Suprapubic skin (tissue), 4 donors: ENCODE measurements around the gene RPTOR.

Experiments
- EP300 ChIP-seq: sonication (generic); formaldehyde crosslinking; IDR thresholded peaks from one replicate; pipeline ENCODE4 v1.6.1; 2017; ENCODE audit warnings: antibody characterized with exemption
- POLR2A ChIP-seq, 2 donors: fragments of 450-650 bp; IDR thresholded peaks; one replicate each; pipeline ENCODE4 v1.6.1; 2017; ENCODE audit warnings: antibody characterized with exemption in 2 of 2, mild to moderate bottlenecking in 2 of 2, moderate library complexity in 2 of 2
- POLR2AphosphoS5 ChIP-seq, 3 donors: sonication (generic); formaldehyde crosslinking; IDR thresholded peaks; one replicate each; pipeline ENCODE4 v1.6.1; 2017; ENCODE audit warnings: antibody characterized with exemption in 3 of 3
- TF ChIP-seq, protein P1 (sequence below), 2 donors: fragments of 200-600 bp in 1 of 2; fragments of 450-650 bp in 1 of 2; sonication (generic) in 1 of 2; IDR thresholded peaks; one replicate each; pipeline ENCODE4 v1.5.1; 2016 to 2019; ENCODE audit warnings: antibody characterized with exemption in 2 of 2, mild to moderate bottlenecking in 1 of 2, moderate library complexity in 1 of 2

DNA sequence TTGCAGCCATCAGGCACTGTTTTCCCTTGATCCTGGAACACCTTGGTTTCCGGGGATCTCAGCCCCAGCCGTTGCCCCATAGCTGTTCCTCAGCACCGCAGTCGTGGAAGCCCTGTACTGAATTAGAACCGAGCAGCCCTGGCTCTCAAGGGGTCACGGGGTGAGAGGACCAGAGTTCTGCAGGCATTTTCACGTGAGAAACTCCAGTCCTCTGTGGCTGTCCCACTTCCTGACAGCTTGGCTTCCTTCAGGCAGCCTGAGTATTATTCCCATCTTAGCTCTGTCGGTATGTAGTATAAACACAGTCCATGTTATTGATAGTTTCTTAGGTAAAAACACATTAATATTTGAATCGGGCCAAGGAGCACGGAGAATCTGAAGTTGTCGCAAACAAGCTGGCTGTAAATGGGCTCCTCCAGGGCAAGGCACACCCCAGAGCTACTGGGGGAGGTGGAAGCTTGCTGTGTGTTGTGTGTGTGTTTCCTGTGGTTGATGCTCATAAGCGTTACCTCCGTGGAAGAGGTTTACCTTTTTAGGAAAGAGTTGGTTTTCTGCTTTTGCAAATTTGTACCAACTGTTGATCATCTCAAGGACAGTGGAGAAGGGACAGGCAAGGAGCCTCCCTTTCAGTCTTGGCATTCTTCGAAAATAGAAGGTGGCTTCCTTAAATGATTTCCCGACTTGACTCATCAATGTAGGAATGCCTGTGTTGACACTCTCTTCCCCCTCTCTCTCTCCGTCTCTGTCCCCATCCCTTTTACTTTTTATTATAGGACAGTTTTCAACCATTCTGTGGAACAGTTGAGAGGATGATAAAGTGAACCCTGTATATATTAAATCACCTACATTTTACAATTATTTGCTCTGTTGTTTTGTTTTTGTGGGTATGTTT lies 238.1 kb downstream of the RPTOR start:
- TF ChIP-seq, protein P1, sequence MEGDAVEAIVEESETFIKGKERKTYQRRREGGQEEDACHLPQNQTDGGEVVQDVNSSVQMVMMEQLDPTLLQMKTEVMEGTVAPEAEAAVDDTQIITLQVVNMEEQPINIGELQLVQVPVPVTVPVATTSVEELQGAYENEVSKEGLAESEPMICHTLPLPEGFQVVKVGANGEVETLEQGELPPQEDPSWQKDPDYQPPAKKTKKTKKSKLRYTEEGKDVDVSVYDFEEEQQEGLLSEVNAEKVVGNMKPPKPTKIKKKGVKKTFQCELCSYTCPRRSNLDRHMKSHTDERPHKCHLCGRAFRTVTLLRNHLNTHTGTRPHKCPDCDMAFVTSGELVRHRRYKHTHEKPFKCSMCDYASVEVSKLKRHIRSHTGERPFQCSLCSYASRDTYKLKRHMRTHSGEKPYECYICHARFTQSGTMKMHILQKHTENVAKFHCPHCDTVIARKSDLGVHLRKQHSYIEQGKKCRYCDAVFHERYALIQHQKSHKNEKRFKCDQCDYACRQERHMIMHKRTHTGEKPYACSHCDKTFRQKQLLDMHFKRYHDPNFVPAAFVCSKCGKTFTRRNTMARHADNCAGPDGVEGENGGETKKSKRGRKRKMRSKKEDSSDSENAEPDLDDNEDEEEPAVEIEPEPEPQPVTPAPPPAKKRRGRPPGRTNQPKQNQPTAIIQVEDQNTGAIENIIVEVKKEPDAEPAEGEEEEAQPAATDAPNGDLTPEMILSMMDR (IDR thresholded peaks at IDR 0.05): no peak
- TF ChIP-seq EP300: no peak
- no peak for TF ChIP-seq POLR2A (IDR thresholded peaks at IDR 0.05)
- TF ChIP-seq POLR2AphosphoS5 (IDR thresholded peaks at IDR 0.05): no peak
